MCF 10A (cell line): ENCODE results near the gene GRID2IP. TPM values are rescaled to one million over a fixed set of nuclear protein-coding genes. Genes with fewer than 3 reads are reported as not detected.
"Not testable (repeated sequence)": the region's sequence is repeated elsewhere in the genome, so short reads cannot be mapped to it uniquely, and the experiment has no call there.

Source experiments
- BruUV-seq: library from RNA; stranded (reverse); fragments of 400-500 nt; replicated peaks from 2 replicates; lab custom pipeline; 2021; lab: Mats Ljungman, UMichigan
- CTCF ChIA-PET: fragments of 300-600 bp; sonication (Branson Sonifier 250); formaldehyde crosslinking; extraction: SDS; loops from one replicate; lab custom pipeline; 2021; ENCODE audit warnings: antibody characterized with exemption, inconsistent platforms; lab: Yijun Ruan, JAX
- POLR2A ChIA-PET: fragments of 300-600, 350-650 bp; sonication (Branson Sonifier 250); formaldehyde crosslinking; extraction: SDS; loops from one replicate; lab custom pipeline; 2020; ENCODE audit warnings: antibody characterized with exemption, inconsistent platforms; lab: Yijun Ruan, JAX
- DNase-seq: peaks from one replicate; pipeline ENCODE4 v3.0.0-alpha.2; 2018; ENCODE audit not compliant: unreplicated experiment
- H3K27ac Mint-ChIP-seq: one replicate; pipeline ENCODE4 v1.8.0; 2022; ENCODE audit warnings: mild to moderate bottlenecking, low read depth, mixed read lengths; ENCODE audit not compliant: unreplicated experiment
- H3K27me3 Mint-ChIP-seq: one replicate; pipeline ENCODE4 v1.8.0; 2022; ENCODE audit warnings: mixed read lengths; ENCODE audit not compliant: insufficient read depth, unreplicated experiment
- H3K36me3 Mint-ChIP-seq: one replicate; pipeline ENCODE4 v1.8.0; 2022; ENCODE audit warnings: mild to moderate bottlenecking, moderate library complexity, mixed read lengths; ENCODE audit not compliant: insufficient read depth, unreplicated experiment
- H3K4me1 Mint-ChIP-seq: one replicate; pipeline ENCODE4 v1.8.0; 2022; ENCODE audit warnings: mixed read lengths; ENCODE audit not compliant: insufficient read depth, unreplicated experiment
- H3K4me3 Mint-ChIP-seq: one replicate; pipeline ENCODE4 v1.8.0; 2022; ENCODE audit warnings: mild to moderate bottlenecking, moderate library complexity, mixed read lengths; ENCODE audit not compliant: unreplicated experiment
- H3K9me3 Mint-ChIP-seq: one replicate; pipeline ENCODE4 v1.8.0; 2022; ENCODE audit warnings: mixed read lengths; ENCODE audit not compliant: unreplicated experiment
- CTCF ChIP-seq: fragments of 200-600 bp; IDR thresholded peaks from one replicate; pipeline ENCODE4 v1.8.0; 2022; ENCODE audit warnings: antibody characterized with exemption, mild to moderate bottlenecking; ENCODE audit not compliant: unreplicated experiment
- intact Hi-C: fragments of 100-400 bp; cut with micrococcal nuclease; formaldehyde crosslinking; loops from 2 replicates; pipeline ENCODE4 v1.14.1; 2022
- total RNA-seq: library from RNA; stranded (reverse); gene quantifications from 2 replicates; pipeline ENCODE4 v1.2.3, GENCODE V29; 2022

GRID2IP gene
- total RNA-seq, 1 experiment from 2014 or later, result not detected

- Mint-ChIP-seq H3K27ac (peak within 1 kb of the TSS; percentile 74), H3K27me3 (no peaks in the 10 kb centered on the region), H3K9me3 (no peaks in the 10 kb centered on the region), H3K36me3 (peaks cover 68% of the 10 kb centered on the region), H3K4me3 (peak within 1 kb of the TSS; percentile 99), H3K4me1 (no peaks in the 10 kb centered on the region)
- TF ChIP-seq CTCF, result peak; percentile 70
- ChIA-PET CTCF (interaction anchor here (0.5 to 3.3 kb wide), 23 partner anchors 9 to 1814 kb away, joined by 3 to 15 read pairs (median 4); partner anchors contain the start of gene ZDHHC4), POLR2A (interaction anchor here (0.5 to 1.4 kb wide), 16 partner anchors 8 to 1673 kb away, joined by 3 to 7 read pairs (median 4); partner anchors contain the start of genes ZDHHC4 and ZNF316)
- intact Hi-C loops, result loop anchor here (2.0 kb wide), 1 partner anchor 47 kb away; the partner anchor contains the start of gene ZNF316
- DNase-seq, result peak; percentile 73
- no TSS peak for BruUV-seq
Observed at GRCh38 chr7:6589829-6590644, 38.8 kb upstream of the GRID2IP start, which contains the start of gene INTS15. Gene INTS15 (plus strand): TSS chr7:6590021. CDS start chr7:6590284, 263 bp downstream.

GRCh38 chr7:6589151-6589828 is 38.0 kb upstream of the GRID2IP start:
- Mint-ChIP-seq H3K27ac (no peak overlapping the region), H3K27me3 (no peaks in the 10 kb centered on the region), H3K4me1 (no peaks in the 10 kb centered on the region), H3K9me3 (no peaks in the 10 kb centered on the region), H3K4me3 (peak overlapping the region; percentile 59), H3K36me3 (peaks cover 68% of the 10 kb centered on the region)
- POLR2A ChIA-PET, result interaction anchor here (0.5 to 1.4 kb wide), 9 partner anchors 7 to 573 kb away, joined by 3 to 7 read pairs (median 4); partner anchors contain the start of genes ZDHHC4 and ZNF316
- TF ChIP-seq CTCF, result no peak
- no peak for DNase-seq
- CTCF ChIA-PET, result interaction anchor here (0.6 to 3.3 kb wide), 16 partner anchors 8 to 1814 kb away, joined by 3 to 15 read pairs (median 4); partner anchors contain the start of gene ZDHHC4
- intact Hi-C loops, result no loop called here
- BruUV-seq, result no TSS peak

- ChIA-PET CTCF (interaction anchor here (0.5 to 3.3 kb wide), 2 partner anchors 8 to 21 kb away, joined by 3 to 13 read pairs; no protein-coding TSS in a partner anchor), POLR2A (interaction anchor here (1.3 kb wide), 1 partner anchor 11 kb away, joined by 4 read pairs; the partner anchor contains the start of gene ZDHHC4)
- Mint-ChIP-seq H3K4me3 (peak overlapping the region; percentile 25), H3K27ac (no peak overlapping the region), H3K27me3 (no peaks in the 10 kb centered on the region), H3K9me3 (no peaks in the 10 kb centered on the region), H3K4me1 (no peaks in the 10 kb centered on the region), H3K36me3 (peaks cover 67% of the 10 kb centered on the region)
- BruUV-seq, result no TSS peak
- intact Hi-C loops, result no loop called here
- TF ChIP-seq CTCF, result no peak
- DNase-seq, result no peak
Observed at GRCh38 chr7:6588566-6588965, 37.3 kb upstream of the GRID2IP start.

GRCh38 chr7:6585746-6586432 is 34.6 kb upstream of the GRID2IP start:
- BruUV-seq, H3K27me3 Mint-ChIP-seq, H3K27ac Mint-ChIP-seq, POLR2A ChIA-PET, DNase-seq, intact Hi-C loops, H3K9me3 Mint-ChIP-seq, H3K4me3 Mint-ChIP-seq, H3K4me1 Mint-ChIP-seq: not testable (repeated sequence)
- CTCF ChIA-PET, result interaction anchor here (0.6 to 0.7 kb wide), 3 partner anchors 10 to 391 kb away, joined by 3 read pairs; no protein-coding TSS in a partner anchor
- H3K36me3 Mint-ChIP-seq, result peaks cover 67% of the 10 kb centered on the region
